ENCODE results near the gene ADAMTS12.

- no peak for TF ChIP-seq POLR2AphosphoS5 (IDR thresholded peaks at IDR 0.05; ENCODE audit: low read depth, low read length)
- no peak for TF ChIP-seq TAF1 (IDR thresholded peaks at IDR 0.05; ENCODE audit: borderline replicate concordance, insufficient read depth, low read length)
Observed at GRCh38 chr5:33852837-33853236, 39.0 kb downstream of the ADAMTS12 start.

Measured in PFSK-1 (cell line).